GM18868 (cell line): ENCODE measurements around the gene CD55.

Experiments
- ATAC-seq: cut with Tn5 transposase; IDR thresholded peaks from one replicate; pipeline ENCODE4 v1.9.1; 2021; ENCODE audit warnings: mild to moderate bottlenecking, moderate library complexity; ENCODE audit not compliant: unreplicated experiment

CD55 gene

GRCh38 chr1:207355513-207356295 is 34.2 kb downstream of the CD55 start:
- no peak for ATAC-seq

DNA sequence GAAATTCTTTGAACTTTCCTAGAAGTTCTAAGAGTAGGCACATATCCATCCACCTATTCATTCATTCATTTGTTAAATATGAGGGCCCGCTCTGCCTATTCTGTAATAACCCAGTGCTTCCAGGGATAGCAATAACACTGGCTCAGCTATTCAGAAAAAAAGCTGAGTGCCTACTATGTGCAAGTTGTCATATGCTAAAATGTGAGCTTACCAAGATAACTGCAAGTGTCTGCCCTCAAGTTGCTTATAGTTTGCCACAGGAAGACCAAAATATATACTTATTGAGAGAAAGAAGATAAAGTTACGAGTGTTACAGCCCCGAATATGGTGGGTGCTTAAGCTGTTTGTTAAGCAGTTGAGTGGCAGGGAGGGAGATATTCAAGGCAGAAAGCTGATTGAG is 39.6 kb downstream of the CD55 start:
- no peak for ATAC-seq

- ATAC-seq = no peak
Measured at GRCh38 chr1:207361889-207362288, 40.4 kb downstream of the CD55 start.

- no peak for ATAC-seq
Measured at GRCh38 chr1:207362962-207363860, 41.7 kb downstream of the CD55 start.

- ATAC-seq = no peak
Measured at GRCh38 chr1:207363871-207364270, 42.4 kb downstream of the CD55 start.

- ATAC-seq = no peak
Measured at GRCh38 chr1:207364614-207365013, 43.1 kb downstream of the CD55 start.

DNA sequence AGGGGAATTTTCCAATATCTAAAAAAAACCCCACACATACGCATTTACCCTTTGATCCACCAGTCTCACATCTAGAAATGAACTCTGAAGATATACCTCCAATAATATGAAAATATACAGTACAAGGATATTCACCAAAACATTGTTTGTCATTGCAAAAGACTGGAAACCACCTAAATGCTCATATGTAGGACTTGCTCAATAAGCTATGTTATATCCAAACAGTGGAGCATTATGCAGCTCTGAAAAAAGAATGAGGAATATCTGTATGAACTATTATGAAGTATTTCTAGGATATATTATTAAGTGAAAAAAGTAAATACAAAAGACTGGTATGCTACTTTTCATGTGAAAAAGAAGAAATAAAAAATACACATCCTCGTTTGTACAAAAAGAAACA is 43.6 kb downstream of the CD55 start:
- no peak for ATAC-seq

- no peak for ATAC-seq
Measured at GRCh38 chr1:207366022-207366421, 44.5 kb downstream of the CD55 start.

- no peak for ATAC-seq
Measured at GRCh38 chr1:207388721-207389120, 67.2 kb downstream of the CD55 start.

GRCh38 chr1:207389728-207390464 is 68.4 kb downstream of the CD55 start:
- no peak for ATAC-seq

DNA sequence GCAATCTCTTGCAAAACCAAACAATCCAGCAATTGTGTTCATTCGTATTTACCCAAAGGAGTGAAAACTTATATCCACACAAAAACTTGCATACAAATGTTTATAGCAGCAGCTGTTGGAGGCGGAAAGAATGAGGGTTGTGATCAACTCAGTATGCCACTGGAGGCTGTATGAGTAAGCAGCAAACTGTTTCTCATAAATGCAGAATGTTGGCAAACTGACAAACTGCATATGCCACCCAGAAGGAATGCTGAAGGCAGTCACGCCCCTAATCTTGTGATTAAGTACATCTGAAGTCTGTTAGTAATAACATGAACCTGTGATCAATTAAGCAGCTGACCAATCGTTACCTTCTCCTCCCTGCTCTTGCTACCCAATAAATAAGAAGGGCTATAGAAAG is 72.1 kb downstream of the CD55 start:
- no peak for ATAC-seq

- no peak for ATAC-seq
Measured at GRCh38 chr1:207396168-207396746, 74.8 kb downstream of the CD55 start.

- ATAC-seq = no peak
Measured at GRCh38 chr1:207397525-207397926, 76.0 kb downstream of the CD55 start.

DNA sequence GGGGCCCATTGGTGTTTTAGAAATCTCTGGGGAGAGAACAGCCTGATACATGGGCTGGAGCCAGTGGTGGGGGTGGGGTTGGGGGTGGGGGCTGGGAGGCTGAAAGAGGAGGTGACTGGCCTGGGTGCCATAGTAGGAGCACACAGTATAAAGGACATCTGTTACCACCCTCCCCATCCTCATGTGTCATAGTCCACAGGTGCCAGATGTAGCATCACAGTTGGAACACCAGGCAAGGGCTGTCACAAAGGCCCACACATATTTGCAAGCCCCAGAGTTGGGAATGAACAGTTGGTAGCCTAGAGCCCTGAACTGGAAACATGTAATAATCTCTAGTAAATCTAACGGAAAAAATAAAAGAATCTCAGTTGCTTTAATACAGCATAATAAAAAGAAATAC is 77.5 kb downstream of the CD55 start:
- no peak for ATAC-seq

- ATAC-seq = no peak
Measured at GRCh38 chr1:207401578-207401977, 80.1 kb downstream of the CD55 start.

- ATAC-seq = no peak
Measured at GRCh38 chr1:207402744-207403143, 81.3 kb downstream of the CD55 start.

DNA sequence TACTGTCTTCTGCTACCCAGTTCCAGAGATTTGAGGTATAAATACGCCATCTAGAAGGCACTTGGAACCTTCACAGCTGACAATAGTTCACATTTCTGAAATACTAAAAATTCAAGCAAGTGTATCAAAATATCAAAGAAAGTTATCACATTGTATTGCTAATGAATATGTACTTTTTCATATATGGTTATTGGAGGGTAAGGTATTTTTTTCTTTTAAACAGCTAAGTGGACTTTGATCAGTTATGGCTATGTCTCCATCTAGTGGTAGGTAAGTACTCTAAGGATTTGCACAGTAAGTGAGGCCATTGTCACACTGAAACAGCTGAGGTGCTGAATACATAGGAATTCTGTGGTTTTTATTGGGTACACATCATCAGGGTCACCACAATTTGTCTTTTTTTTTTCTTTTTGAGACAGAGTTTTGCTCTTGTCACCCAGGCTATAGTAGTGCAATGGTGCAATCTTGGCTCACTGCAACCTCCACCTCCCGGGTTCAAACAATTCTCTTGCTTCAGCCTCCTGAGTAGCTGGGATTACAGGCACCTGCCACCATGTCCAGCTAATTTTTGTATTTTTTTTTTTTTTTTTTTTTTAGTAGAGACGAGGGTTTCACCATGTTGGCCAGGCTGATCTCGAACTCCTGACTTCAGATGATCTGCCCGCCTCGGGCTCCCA is 83.5 kb downstream of the CD55 start:
- no peak for ATAC-seq

DNA sequence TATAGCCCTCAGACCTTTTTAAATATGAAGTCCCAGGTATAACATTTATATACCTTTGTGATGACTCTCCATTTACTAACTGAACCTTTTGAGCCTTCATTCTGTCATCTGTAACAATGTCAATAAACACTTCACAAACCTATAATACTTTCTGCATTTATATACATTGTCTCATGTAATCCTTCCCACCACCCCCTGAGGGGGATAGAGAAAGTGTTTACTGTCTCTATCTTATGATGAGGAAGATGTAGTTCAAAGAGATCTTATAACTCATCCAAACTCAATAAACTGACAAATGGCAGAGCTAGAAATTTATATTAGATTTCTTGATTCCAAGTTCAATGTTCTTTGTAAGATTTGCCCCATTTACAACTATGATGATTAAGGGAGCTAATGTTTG is 84.3 kb downstream of the CD55 start:
- ATAC-seq = no peak

DNA sequence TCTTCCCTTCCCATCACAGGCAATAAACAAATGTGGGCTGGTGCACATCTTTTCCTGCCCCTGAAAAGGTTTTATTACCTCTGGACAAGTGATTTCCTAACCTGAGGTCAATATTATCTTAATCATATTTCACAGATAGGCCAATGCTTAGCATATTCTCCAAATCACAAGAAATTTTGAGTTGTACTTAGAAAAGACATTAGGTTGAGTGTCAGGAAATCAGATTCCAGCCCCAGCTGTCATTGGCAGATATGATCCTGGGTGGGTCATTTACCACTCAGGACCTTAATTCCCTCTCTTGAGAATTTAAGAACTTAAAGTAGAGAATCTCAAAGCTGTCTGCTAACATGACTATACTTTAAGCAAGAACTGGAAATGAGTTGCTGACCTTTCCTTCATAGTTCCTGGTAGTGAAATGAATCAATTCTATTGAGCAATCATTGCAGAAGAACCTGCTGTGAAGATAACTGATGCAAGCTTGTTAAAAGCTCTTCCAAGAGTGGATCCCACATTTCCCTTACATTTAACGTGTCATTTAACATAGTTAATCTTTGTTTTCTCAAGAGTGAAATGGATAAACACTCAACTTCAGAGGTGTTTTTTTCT is 86.3 kb downstream of the CD55 start:
- ATAC-seq = no peak
